HG03196 (cell line): ENCODE results near the gene OR10AD1.
"Not testable (repeated sequence)": the region's sequence is repeated elsewhere in the genome, so short reads cannot be mapped to it uniquely, and the experiment has no call there.

Experiments used
- ATAC-seq: cut with Tn5 transposase; IDR thresholded peaks from one replicate; pipeline ENCODE4 v1.9.1; 2021; ENCODE audit not compliant: unreplicated experiment

The OR10AD1 gene, protein sequence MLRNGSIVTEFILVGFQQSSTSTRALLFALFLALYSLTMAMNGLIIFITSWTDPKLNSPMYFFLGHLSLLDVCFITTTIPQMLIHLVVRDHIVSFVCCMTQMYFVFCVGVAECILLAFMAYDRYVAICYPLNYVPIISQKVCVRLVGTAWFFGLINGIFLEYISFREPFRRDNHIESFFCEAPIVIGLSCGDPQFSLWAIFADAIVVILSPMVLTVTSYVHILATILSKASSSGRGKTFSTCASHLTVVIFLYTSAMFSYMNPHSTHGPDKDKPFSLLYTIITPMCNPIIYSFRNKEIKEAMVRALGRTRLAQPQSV

DNA sequence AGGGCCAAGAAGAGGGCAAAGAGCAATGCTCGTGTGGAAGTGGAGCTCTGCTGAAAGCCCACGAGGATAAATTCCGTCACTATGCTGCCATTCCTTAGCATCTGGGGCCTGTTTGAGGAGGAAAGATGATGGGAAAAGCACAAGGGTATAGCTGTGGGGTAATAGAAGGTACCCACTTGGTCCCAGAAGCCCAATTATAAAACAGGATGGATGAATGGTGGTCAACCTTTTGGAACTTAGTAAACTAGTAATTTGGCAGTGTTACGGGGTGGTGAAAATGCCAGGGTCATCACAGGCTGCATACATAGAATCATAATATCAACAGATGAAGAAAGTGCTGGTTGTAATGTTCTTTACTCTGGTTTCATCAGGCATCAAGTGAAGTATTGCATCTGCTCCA lies at the start of gene OR10AD1:
Gene OR10AD1 (minus strand): TSS at position 101 of the 400 bp plus-strand sequence. CDS start 0 bp downstream, at position 101.
- no peak for ATAC-seq

DNA sequence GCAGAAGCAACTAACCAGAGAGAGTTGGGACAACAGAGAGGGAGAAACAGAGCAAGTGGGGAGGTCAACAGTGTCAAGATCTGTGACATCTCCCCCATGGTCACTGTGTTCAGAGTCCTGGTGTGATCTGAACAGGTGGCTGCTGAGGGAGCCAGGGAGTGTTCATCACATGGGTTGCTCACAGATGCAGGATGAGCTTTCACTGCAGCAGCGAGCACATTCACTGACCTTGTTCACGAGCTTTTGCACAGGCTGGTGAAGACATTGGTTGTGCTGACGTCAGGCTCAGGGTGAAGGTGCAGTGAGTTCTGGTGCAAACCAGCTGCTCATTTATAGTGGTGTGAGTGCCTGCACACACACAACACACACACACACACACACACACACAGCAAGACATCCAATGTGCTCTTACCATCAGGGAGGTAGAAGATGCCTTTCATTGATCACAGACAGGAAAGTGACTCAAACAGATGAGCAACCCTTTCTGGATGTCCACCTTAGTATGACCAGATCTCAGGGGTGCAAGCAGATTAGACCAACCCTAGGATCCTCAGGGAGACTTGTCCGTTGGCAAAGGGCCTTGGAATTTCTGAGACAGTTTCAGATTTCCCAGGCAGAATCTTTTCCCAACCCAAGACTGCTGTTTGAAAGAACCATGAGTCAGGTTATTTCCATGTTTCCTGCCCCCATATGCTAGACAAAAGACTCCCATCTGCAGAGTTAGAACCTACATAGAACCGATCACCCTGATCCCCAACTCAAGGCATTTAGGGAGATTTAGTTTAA lies 44.3 kb upstream of the OR10AD1 start:
- no peak for ATAC-seq

DNA sequence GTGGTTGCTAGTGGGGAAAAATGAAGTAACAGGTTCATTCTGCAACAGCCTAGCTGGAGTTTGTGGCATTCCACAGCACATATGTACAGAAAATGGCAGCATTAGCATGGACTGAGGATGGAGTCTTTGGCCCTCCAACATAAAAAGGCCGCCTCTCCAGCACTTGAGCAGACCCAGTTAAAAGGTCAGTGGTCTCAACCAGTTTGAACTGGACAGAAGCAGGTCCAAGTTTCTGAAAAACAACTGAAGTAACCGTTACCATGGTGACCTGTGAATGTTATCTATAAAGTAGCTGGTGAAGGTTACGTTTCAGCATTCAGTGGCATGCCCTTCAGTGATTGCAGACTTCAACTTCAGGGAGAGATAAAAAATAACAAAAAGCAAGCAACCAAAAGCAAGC lies 34.1 kb upstream of the OR10AD1 start:
- ATAC-seq = no peak

DNA sequence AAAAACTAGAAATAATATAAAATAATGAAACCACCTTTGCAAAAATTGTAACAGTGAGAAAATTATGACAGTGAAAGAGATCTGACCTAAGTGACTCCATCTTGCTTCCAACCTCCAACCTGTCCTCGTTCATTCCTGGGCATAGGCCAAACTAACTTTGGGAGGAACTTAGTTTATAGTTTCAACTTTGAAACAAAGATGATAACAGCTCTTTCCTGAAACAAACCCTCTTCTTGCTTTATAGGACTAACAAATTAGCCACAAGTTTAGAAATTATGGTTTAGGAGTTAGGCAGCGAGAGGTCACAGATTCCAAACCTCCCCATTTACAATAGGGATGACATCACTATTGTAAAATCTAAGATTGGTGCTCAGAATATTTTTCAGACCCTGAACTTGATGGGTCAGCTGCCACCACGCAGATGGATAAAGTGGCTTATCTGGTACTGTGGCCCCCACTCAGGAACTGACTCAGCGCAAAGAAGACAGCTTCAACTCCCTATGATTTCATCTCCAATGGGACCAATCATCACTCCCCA lies 32.8 kb upstream of the OR10AD1 start:
- ATAC-seq = no peak

DNA sequence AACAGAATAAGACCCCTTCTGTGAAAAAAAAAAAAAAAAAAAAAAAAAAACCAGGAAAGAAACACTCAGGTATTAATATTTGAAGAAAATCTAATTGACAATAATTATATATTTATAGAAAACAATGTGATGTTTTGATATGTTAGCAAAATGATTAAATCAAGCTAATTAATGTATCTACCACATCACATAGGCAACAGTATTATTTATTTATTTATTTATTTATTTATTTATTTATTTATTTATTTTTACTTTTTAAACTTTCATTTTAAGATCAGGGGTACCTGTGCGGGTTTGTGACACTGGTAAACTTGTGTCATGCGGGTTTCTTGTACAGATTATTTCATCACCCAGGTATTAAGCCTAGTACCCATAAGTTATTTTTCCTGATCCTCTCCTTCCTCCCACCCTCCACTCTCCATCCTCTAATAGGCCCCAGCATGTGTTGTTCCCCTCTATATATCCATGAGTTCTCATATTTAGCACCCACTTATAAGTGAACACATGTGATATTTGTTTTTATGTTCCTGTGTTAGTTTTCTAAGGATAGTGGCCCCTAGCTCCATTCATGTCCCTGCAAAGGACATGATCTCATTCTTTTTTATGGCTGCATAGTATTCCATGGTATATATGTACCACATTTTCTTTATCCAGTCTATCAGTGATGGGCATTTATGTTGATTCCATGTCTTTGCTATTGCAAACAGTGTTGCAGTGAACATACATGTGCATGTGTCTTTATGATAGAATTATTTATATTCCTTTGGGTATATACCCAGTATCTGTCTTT lies 28.3 kb upstream of the OR10AD1 start:
- ATAC-seq = not testable (repeated sequence)

DNA sequence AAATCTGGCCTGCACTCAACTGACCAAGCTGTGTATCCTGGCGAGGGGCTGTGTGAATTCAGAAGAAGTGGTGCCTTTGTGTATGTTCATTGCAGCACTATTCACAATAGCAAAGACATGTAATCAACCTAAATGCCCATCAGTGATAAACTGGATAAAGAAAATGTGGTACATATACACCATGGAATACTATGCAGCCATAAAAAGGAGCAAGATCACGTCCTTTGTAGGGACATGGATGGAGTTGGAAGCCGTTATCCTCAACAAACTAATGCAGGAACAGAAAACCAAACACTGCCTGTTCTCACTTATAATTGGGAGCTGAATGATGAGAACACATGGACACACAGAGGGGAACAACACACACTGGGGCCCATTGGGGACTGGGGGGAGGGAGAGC lies 21.4 kb upstream of the OR10AD1 start:
- not testable (repeated sequence) for ATAC-seq

DNA sequence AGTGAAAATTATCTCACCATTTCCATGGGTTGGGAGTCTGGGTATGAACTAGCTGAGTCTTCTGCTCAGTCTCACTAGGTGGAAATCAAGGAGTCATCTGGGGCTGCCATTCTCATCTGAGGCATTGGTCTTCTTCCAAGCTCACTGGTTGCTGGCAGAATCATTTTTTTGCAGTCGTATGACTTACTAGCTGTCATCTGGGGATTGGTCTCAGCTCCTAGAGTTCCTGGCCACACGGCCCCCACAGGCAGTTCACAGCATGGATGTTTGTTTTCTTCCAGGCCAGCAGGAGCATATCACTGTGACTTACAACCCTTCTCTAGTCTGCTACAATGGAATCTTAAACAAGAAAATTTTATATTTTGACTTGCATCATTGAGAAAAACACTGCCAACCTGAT lies 18.6 kb upstream of the OR10AD1 start:
- no peak for ATAC-seq

DNA sequence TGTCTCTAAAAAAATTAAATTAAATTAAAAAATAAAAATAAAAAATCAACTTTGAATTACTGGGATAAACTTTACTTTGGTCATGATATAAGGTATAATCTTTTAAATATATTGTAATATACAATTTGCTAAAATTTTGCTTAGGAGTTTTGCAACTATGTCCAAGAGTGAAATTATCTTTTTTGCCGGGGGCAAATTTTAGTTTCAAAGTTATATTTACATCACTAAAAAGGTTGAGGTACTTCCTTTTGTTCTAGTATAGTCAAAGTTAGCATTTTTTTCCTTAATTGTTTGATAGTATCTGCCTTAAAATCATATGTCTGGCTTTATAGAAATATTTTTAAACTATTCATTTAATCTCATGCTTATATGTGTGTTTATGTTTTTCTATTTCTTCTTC lies 17.6 kb upstream of the OR10AD1 start:
- no peak for ATAC-seq

DNA sequence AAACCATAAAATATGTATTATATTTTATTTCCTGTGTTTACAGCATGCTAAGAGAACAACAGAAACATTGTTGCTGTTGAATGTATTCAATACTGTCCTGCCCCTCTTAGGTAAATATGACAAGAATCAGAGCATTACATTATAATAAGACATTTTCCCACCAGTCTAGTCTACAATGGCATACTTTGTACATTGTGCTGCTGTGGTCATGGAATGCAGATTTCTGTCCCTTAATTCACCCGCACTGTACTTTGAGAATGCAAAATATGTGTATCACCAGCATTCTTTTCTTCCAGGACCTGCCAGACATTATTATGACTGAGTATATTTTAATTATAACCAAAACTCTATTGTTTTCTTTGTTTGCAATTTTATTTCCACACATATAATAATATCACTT lies 16.5 kb upstream of the OR10AD1 start:
- ATAC-seq = no peak

DNA sequence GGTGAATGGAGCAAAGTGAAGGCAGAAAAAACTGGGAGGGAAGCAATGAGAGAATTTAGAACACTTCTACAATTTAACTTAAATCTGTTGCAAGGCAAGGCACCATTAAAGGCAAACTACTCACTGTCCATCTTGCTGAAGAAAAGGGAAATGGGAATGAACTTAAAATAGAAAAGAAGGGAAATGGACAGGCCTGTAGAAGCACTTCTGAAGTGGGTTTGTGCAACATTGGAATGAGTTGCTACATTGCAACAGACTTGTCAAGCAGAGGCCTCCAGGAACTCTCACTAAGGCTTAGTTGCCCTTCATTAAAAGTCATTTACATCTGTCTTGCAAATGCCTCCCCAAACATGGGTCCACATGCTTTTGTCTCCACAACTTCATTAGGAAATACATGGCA lies 13.7 kb upstream of the OR10AD1 start:
- ATAC-seq = no peak

DNA sequence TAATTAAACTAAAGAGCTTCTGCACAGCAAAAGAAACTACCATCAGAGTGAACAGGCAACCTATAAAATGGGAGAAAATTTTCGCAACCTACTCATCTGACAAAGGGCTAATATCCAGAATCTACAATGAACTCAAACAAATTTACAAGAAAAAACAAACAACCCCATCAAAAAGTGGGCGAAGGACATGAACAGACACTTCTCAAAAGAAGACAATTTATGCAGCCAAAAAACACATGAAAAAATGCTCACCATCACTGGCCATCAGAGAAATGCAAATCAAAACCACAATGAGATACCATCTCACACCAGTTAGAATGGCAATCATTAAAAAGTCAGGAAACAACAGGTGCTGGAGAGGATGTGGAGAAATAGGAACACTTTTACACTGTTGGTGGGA lies 6.4 kb upstream of the OR10AD1 start:
- not testable (repeated sequence) for ATAC-seq

DNA sequence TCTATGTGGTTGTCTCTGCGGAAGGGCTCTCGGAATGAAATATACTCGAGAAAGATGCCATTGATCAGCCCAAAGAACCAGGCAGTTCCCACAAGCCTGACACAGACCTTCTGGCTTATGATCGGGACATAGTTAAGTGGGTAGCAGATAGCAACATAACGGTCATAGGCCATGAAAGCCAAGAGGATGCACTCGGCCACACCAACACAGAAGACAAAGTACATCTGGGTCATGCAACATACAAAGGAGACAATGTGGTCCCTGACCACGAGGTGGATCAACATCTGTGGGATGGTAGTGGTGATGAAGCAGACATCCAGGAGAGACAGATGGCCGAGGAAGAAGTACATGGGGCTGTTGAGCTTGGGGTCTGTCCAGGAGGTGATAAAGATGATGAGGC lies 326 bp downstream of the OR10AD1 start:
- ATAC-seq = no peak

DNA sequence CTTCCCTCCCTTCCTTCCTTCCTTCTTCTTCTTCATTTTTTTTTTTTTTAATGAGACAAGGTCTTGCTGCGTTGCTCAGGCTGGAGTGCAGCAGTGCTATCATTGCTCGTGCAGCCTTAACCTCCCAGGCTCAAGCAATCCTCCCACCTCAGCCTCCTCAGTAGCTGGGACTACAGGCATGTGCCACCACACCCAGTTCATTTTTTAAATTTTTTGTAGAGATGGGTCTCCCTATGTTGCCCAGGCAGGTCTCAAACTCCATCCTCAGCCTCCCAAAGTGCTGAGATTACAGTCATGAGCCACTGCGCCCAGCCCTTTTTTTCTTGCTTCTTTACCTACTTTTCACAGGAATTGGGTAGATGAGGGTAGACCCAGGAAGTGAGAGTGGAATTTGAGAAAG lies 1.6 kb downstream of the OR10AD1 start:
- ATAC-seq = no peak

DNA sequence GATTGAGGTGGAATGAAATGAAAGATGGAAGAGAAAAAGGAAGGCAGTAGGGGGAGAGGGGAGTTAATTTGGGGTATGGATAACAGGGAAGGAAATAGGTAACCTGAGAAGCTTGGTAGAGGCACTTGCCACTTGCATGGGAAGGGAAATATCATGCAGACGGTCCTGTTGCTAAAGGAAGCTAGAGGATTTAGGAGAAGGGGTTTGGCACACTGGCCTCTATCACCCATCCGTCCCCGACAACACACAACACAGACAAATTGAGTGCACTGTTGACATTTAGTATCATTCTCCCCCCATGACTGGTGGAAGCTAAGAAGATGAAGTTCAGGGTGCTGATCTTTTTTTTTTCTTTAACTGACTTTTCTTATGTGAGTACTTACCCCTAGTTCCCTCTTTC lies 2.0 kb downstream of the OR10AD1 start:
- no peak for ATAC-seq

DNA sequence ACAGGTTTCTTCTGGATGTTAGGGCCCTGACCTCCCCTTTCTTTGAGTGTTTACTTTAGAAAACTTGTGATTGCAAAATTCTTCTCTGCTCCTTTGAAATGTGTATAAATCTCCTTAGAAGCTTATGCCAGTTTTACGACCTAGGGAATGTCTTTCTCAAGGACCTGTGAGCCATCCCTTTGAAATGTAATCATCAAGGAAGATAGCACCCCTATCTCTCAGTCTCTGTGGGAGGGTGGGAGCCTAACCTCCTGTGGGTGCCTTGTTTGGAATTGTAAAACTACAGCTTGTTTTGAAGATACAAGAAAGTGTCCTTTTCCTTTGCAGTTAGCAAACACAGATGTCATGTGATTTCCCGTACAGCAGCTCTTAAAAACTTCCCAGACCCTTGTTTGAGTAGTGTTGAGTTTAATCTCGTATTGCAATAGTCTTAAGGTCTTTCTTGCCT lies 3.3 kb downstream of the OR10AD1 start:
- no peak for ATAC-seq

DNA sequence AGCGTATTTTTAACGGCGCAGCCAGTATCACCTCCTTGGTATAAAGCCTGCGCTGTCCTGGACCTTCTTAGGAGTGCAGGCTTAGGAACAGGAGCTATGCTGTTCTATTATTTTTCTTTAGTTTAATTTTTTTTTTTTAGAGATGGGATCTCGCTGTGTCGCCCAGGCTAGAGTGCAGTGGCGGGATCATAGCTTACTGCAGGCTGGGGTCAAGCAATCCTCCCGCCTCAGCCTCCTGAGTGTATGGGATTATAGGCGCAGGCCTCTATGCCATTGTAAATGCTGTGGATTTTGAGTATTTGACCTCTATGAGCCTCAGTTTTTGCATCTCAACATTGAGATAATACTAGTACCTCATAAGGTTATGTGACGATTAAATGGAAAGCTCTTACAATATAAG lies 4.1 kb downstream of the OR10AD1 start:
- ATAC-seq = no peak

DNA sequence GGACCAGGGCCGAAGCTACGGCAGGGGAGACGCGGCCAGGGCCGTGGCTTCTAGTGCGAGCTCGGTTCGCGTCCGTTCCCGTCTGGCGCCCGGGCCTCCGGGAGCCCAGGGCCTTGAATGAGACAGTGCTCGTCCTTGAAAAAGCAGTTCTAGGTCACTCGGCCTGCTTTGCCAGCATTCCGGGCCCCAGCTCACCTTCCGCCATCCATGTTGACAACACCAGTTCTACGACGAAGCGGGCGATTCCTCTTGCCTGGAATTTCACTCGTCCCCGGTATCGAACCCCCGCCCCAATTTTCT lies 4.5 kb downstream of the OR10AD1 start:
- ATAC-seq = peak; percentile 13

DNA sequence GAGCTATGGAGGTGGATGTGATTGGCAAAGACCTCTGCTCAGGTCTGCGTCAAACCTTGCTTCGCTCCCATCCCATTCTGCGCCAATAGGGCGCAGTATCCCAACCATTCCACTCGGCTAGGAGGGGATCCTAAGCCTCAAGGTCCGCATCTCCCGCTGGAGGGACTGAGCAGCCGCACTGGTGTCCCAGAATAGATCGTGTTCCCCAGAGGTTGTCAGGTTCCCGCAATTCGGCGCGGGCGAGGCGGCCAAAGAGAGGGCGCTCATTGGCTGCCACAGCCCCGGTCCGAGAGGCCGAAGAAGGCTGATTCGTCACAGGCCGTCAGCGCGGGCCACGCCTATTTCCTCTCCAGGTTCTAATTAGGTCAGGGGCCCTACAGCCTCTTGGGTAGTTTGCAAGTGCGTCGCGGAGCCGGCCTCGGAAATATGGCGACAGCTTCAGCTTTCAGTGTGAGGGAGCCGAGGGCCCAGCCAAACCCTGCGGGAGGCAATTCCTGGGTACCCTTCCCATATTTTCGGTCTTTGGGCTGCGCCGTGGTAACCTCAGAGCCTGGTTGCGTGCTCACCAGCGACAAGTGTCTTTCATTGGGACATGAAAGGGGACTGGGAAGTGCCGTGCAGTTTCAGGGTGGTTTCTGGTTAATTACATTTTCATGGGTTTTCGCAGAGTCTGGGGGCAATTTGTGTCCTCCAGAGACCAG lies 5.0 kb downstream of the OR10AD1 start:
- peak; percentile 99 for ATAC-seq

DNA sequence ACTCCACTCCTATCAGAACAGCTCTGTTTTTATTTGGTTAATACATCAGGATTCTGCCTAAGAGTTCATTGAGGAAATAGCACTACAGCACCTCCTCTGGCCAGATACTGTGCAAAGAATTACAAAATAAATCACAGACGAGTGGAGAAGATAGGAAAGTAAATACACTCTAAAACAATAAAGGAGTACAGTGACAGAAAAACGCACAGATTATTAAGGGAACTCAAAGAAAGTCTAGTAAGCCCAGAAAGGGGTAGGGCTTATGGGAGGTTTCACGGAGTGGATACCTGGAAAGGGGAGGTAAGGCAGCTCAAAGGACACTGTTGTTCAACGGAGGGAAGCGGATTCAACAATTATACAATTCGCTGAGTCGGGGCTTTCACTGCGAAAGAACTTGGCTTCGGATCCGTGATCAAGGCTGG lies 5.5 kb downstream of the OR10AD1 start:
- ATAC-seq = no peak

DNA sequence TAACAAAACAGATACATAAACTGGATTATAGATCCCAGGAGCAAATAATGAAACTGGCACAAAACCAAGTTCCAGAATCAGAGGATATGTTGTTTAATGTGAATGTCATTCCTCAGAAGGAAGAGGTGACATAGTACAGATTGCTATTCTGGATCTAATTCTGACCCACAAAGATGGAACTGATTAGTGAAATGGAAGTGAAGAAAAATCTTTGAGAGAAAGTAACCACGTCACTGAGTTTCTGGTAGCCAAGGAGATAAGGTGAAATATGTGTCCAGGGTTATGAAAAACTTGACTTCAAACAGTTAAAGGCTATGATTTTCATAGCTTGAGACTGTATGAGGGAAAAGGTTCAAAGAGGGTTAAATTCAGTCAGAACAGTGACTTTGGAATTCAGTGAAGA lies 8.3 kb downstream of the OR10AD1 start:
- ATAC-seq = no peak

DNA sequence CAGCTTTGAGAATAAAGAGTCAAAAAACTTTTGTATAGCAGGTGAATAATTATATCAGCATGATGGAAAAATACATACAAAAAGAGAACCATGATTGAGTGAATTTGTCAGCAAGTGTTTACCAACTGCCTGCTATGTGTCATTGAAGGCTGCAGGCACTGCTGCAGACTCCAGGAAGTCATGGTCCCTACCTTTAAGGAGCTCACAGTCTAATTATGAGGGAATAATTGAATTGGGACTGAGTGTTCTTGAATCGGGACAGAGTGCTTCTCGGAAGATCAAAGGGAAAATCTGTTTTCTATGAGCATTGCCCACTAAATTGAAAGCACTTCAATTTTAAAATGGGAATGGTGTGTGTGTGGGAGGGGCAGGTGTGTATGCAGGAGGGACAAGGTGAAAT lies 9.5 kb downstream of the OR10AD1 start:
- no peak for ATAC-seq
